HT-29 (cell line): ENCODE data around the gene PTPRN2. TPM values are rescaled to one million over a fixed set of nuclear protein-coding genes. Genes with fewer than 3 reads are reported as not detected.

Experiments used
- DNase-seq: peaks from one replicate; pipeline ENCODE4 v3.0.0-alpha.2; 2015; ENCODE audit warnings: low spot score
- total RNA-seq: library from RNA; depleted of rRNA; stranded (reverse); fragments of >200 nt; shearing (Covaris generic); gene quantifications from 2 replicates; pipeline ENCODE4 v1.2.3, GENCODE V29; 2014

PTPRN2 gene
- total RNA-seq, 1 experiment from 2014 or later, result 1.7 TPM

GRCh38 chr7:158401295-158401694 is 186.3 kb downstream of the PTPRN2 start:
- DNase-seq, result no peak

GRCh38 chr7:158400601-158401225 is 186.9 kb downstream of the PTPRN2 start:
- no peak for DNase-seq

GRCh38 chr7:158399762-158400161 is 187.9 kb downstream of the PTPRN2 start:
- DNase-seq, result no peak

- no peak for DNase-seq
Observed at GRCh38 chr7:158398750-158399149, 188.9 kb downstream of the PTPRN2 start.

- DNase-seq, result no peak
Observed at GRCh38 chr7:158397885-158398284, 189.7 kb downstream of the PTPRN2 start.

- DNase-seq, result no peak
Observed at GRCh38 chr7:158396982-158397862, 190.4 kb downstream of the PTPRN2 start.

GRCh38 chr7:158396301-158396905 is 191.2 kb downstream of the PTPRN2 start:
- no peak for DNase-seq

- DNase-seq, result peak; percentile 50
Observed at GRCh38 chr7:158395780-158396278, 191.8 kb downstream of the PTPRN2 start.

- DNase-seq, result no peak
Observed at GRCh38 chr7:158395349-158395748, 192.3 kb downstream of the PTPRN2 start.

GRCh38 chr7:158394936-158395335 is 192.7 kb downstream of the PTPRN2 start:
- peak; percentile 28 for DNase-seq

GRCh38 chr7:158393926-158394625 is 193.5 kb downstream of the PTPRN2 start:
- no peak for DNase-seq

- DNase-seq, result no peak
Observed at GRCh38 chr7:158392251-158392650, 195.4 kb downstream of the PTPRN2 start.

- DNase-seq, result no peak
Observed at GRCh38 chr7:158391541-158391940, 196.1 kb downstream of the PTPRN2 start.

- DNase-seq, result no peak
Observed at GRCh38 chr7:158391141-158391540, 196.5 kb downstream of the PTPRN2 start.

- no peak for DNase-seq
Observed at GRCh38 chr7:158390460-158390859, 197.2 kb downstream of the PTPRN2 start.

GRCh38 chr7:158389514-158390425 is 197.9 kb downstream of the PTPRN2 start:
- DNase-seq, result no peak

GRCh38 chr7:158388928-158389327 is 198.7 kb downstream of the PTPRN2 start:
- no peak for DNase-seq

- DNase-seq, result no peak
Observed at GRCh38 chr7:158388072-158388471, 199.6 kb downstream of the PTPRN2 start.

GRCh38 chr7:158387546-158387891 is 200.1 kb downstream of the PTPRN2 start:
- no peak for DNase-seq

- DNase-seq, result no peak
Observed at GRCh38 chr7:158386866-158387545, 200.6 kb downstream of the PTPRN2 start.
